Uterus (tissue), 4 donors: ENCODE results near the gene CELSR1. TPM values are rescaled to one million over a fixed set of nuclear protein-coding genes. Genes with fewer than 3 reads are reported as not detected.

ENCODE experiments used
- DNase-seq, 2 donors: peaks; one replicate each; pipeline ENCODE4 v3.0.0-alpha.2; 2019 to 2020
- H3K27ac ChIP-seq, 2 donors: fragments of 200-600 bp; sonication (generic); 1 replicate in 1 of 2; 2 replicates in 1 of 2; pipeline ENCODE4 v1.5.1; 2016 to 2018
- H3K27me3 ChIP-seq, 2 donors: fragments of 200-600 bp; sonication (generic); one replicate each; pipeline ENCODE4 v1.5.1; 2018 to 2019; ENCODE audit warnings: control low read depth in 1 of 2
- H3K36me3 ChIP-seq, 2 donors: fragments of 200-600 bp; sonication (generic); one replicate each; pipeline ENCODE4 v1.5.1; 2019; ENCODE audit warnings: control low read depth in 1 of 2
- H3K4me1 ChIP-seq, 2 donors: fragments of 200-600 bp; sonication (generic); one replicate each; pipeline ENCODE4 v1.5.1; 2018 to 2019; ENCODE audit warnings: control low read depth in 1 of 2
- H3K4me3 ChIP-seq, 2 donors: fragments of 200-600 bp; sonication (generic); 1 replicate in 1 of 2; 2 replicates in 1 of 2; pipeline ENCODE4 v1.5.1; 2018 to 2019; ENCODE audit warnings: mild to moderate bottlenecking in 1 of 2
- H3K9me3 ChIP-seq, 2 donors: fragments of 200-600 bp; sonication (generic); one replicate each; pipeline ENCODE4 v1.5.1; 2019; ENCODE audit warnings: control low read depth in 1 of 2
- CTCF ChIP-seq, 4 experiments: fragments of 200-600 bp in 2 of 4; fragments of 450-650 bp in 2 of 4; sonication (generic) in 2 of 4; IDR thresholded peaks; one replicate each; pipeline ENCODE4 v1.5.1; 2016 to 2019; ENCODE audit warnings: antibody characterized with exemption in 4 of 4, mild to moderate bottlenecking in 2 of 4, moderate library complexity in 1 of 4
- POLR2A ChIP-seq, 2 donors: fragments of 450-650 bp; IDR thresholded peaks; one replicate each; pipeline ENCODE4 v1.6.1; 2016; ENCODE audit warnings: antibody characterized with exemption in 2 of 2, mild to moderate bottlenecking in 1 of 2, moderate library complexity in 1 of 2
- intact Hi-C: fragments of 100-400 bp; cut with DNase I; formaldehyde crosslinking; loops from one replicate; pipeline ENCODE4 v1.15.1; 2023; ENCODE audit warnings: low total_unique reads
- total RNA-seq, 4 donors: library from RNA; depleted of rRNA in 3 of 4; stranded (reverse); fragments of >200 nt in 3 of 4; gene quantifications; one replicate each; pipeline versions ENCODE4 v1.1.0 to v1.2.4, GENCODE V29; 2014 to 2023
- donor health status: DM: yes; HTN: yes; CAD: no.

Gene CELSR1
- total RNA-seq, 4 donors from 2014 or later: 1.5 to 15.8 (median 8.4) TPM

GRCh38 chr22:46340676-46341075, 196.7 kb downstream of the CELSR1 start:
- TF ChIP-seq CTCF (IDR thresholded peaks at IDR 0.05) (no peak), POLR2A (IDR thresholded peaks at IDR 0.05) (no peak)
- no peak for DNase-seq
- Histone ChIP-seq H3K4me3 (no peak overlapping the region), H3K9me3 (no peaks in the 10 kb centered on the region), H3K27ac (no peak overlapping the region), H3K36me3 (no peaks in the 10 kb centered on the region), H3K27me3 (no peaks in the 10 kb centered on the region), H3K4me1 (peaks cover 0 to 8% of the 10 kb centered on the region in 2 donors)
- intact Hi-C loops: no loop called here

- H3K4me3 ChIP-seq: no peak overlapping the region
- H3K36me3 ChIP-seq: no peaks in the 10 kb centered on the region
- H3K4me1 ChIP-seq: peaks cover 0 to 8% of the 10 kb centered on the region in 2 donors
- no peak for TF ChIP-seq POLR2A (IDR thresholded peaks at IDR 0.05)
- TF ChIP-seq CTCF (IDR thresholded peaks at IDR 0.05): no peak
- no peaks in the 10 kb centered on the region for H3K27me3 ChIP-seq
- no peak for DNase-seq
- no peaks in the 10 kb centered on the region for H3K9me3 ChIP-seq
- intact Hi-C loops: no loop called here
- no peak overlapping the region for H3K27ac ChIP-seq
These were observed 197.5 kb downstream of the CELSR1 start for GRCh38 chr22:46339956-46340355.

GRCh38 chr22:46338636-46339035, 198.8 kb downstream of the CELSR1 start:
- Histone ChIP-seq H3K27ac (no peak overlapping the region), H3K4me1 (peaks cover 0 to 8% of the 10 kb centered on the region in 2 donors), H3K9me3 (no peaks in the 10 kb centered on the region), H3K27me3 (no peaks in the 10 kb centered on the region), H3K36me3 (no peaks in the 10 kb centered on the region), H3K4me3 (no peak overlapping the region)
- TF ChIP-seq CTCF (IDR thresholded peaks at IDR 0.05) (no peak), POLR2A (IDR thresholded peaks at IDR 0.05) (no peak)
- intact Hi-C loops: no loop called here
- no peak for DNase-seq

- H3K9me3 ChIP-seq: no peaks in the 10 kb centered on the region
- no peak for DNase-seq
- TF ChIP-seq POLR2A (IDR thresholded peaks at IDR 0.05) (no peak), CTCF (IDR thresholded peaks at IDR 0.05) (no peak)
- H3K27me3 ChIP-seq: no peaks in the 10 kb centered on the region
- H3K4me3 ChIP-seq: no peak overlapping the region
- peaks cover 0 to 8% of the 10 kb centered on the region in 2 donors for H3K4me1 ChIP-seq
- intact Hi-C loops: no loop called here
- H3K36me3 ChIP-seq: no peaks in the 10 kb centered on the region
- H3K27ac ChIP-seq: no peak overlapping the region
These were observed 199.6 kb downstream of the CELSR1 start for GRCh38 chr22:46337870-46338269.

GRCh38 chr22:46336119-46337078, 201.0 kb downstream of the CELSR1 start:
- Histone ChIP-seq H3K9me3 (no peaks in the 10 kb centered on the region), H3K4me1 (peaks cover 0 to 8% of the 10 kb centered on the region in 2 donors), H3K4me3 (peak overlapping the region; percentile 88), H3K27me3 (no peaks in the 10 kb centered on the region), H3K36me3 (no peaks in the 10 kb centered on the region), H3K27ac (peak overlapping the region; percentile 87 to 91)
- no peak for DNase-seq
- intact Hi-C loops: no loop called here
- TF ChIP-seq CTCF (IDR thresholded peaks at IDR 0.05) (no peak), POLR2A (IDR thresholded peaks at IDR 0.05) (no peak)
